ENCODE data around the gene SF1. TPM values are rescaled to one million over a fixed set of nuclear protein-coding genes. Genes with fewer than 3 reads are reported as not detected.

The SF1 gene
- total and polyA plus RNA-seq, 2 of the 8 experiments (the other 6 are each of a cell fraction or from before 2014, with no cell fraction given), result 72.7 to 353 TPM

- no peak overlapping the region for H3K56ac ChIP-seq (replicated peaks; ENCODE audit: insufficient read length, low read depth, low read length)
- H3K27ac ChIP-seq (ENCODE audit: low read depth, low read length), result no peak overlapping the region
- CTCF ChIA-PET (ENCODE audit: partially characterized antibody), result interaction anchor here (4.9 to 23.6 kb wide), 2 partner anchors 8 to 26 kb away, joined by 35 to 376 read pairs; partner anchors contain the start of gene RASGRP2
- no peak overlapping the region for H3K4ac ChIP-seq (replicated peaks; ENCODE audit: insufficient read length, low read depth, low read length)
- H3K23me2 ChIP-seq (ENCODE audit: low read depth, low read length), result peaks cover 1% of the 10 kb centered on the region; the same call in 1 of the 2 replicates
- H2BK120ac ChIP-seq (replicated peaks; ENCODE audit: low read depth, low read length), result no peak overlapping the region
- H3K79me1 ChIP-seq (ENCODE audit: low read depth, low read length), result peaks cover 9% of the 10 kb centered on the region
- H3K4me2 ChIP-seq (ENCODE audit: insufficient read depth in 1 of 2, low read depth in 2 of 2, low read length in 2 of 2), result no peak overlapping the region
- no peak overlapping the region for H2BK5ac ChIP-seq (ENCODE audit: low read depth, low read length)
- H3K14ac ChIP-seq (ENCODE audit: insufficient read length), result no peak overlapping the region
- H3K9ac ChIP-seq (replicated peaks in 1 of 4; ENCODE audit: extremely low read depth in 1 of 4, low read depth in 3 of 4, low read length in 3 of 4), result no peak overlapping the region
- H4K91ac ChIP-seq (replicated peaks; ENCODE audit: insufficient read length, low read length), result no peak overlapping the region
- no peak overlapping the region for H4K8ac ChIP-seq (ENCODE audit: extremely low read depth, insufficient read depth, low read length)
- H4K20me1 ChIP-seq (replicated peaks in 1 of 2; ENCODE audit: control insufficient read depth in 1 of 2, insufficient read depth in 2 of 2, low read length in 2 of 2), result peaks cover 41 to 57% of the 10 kb centered on the region in 2 experiments
- H3K9me3 ChIP-seq (ENCODE audit: insufficient read depth in 2 of 2, low read depth in 1 of 2, low read length in 1 of 2), result no peaks in the 10 kb centered on the region
- H3K4me1 ChIP-seq (replicated peaks in 1 of 4; ENCODE audit: control insufficient read depth in 3 of 4, insufficient read depth in 4 of 4, low read length in 3 of 4), result peaks cover 2 to 9% (median 6%) of the 10 kb centered on the region in 4 experiments; a peak in 5 of 7 replicates
- no peak overlapping the region for H2BK12ac ChIP-seq (ENCODE audit: low read depth, low read length)
- H3K18ac ChIP-seq (ENCODE audit: extremely low read depth, low read length), result no peak overlapping the region
- FAIRE-seq (no peak), DNase-seq (ENCODE audit: low read depth in 1 of 2, low spot score in 2 of 2) (no peak)
- H3K36me3 ChIP-seq (ENCODE audit: control insufficient read depth in 2 of 4, insufficient read depth in 4 of 4, low read length in 3 of 4), result peaks cover 77 to 100% (median 97%) of the 10 kb centered on the region in 4 experiments
- H2BK20ac ChIP-seq (ENCODE audit: low read length), result no peak overlapping the region
- POLR2A ChIA-PET (ENCODE audit: partially characterized antibody), result interaction anchor here (0.6 to 29.2 kb wide), 7 partner anchors 10 to 85 kb away, joined by 3 to 1087 read pairs (median 3); partner anchors contain the start of genes PYGM and RASGRP2
- H3K79me2 ChIP-seq (ENCODE audit: control insufficient read depth in 1 of 2, insufficient read depth in 2 of 2, low read length in 2 of 2), result peaks cover 23 to 74% of the 10 kb centered on the region in 2 experiments
- H3K4me3 ChIP-seq (ENCODE audit: extremely low read depth in 1 of 4, insufficient read depth in 2 of 4, low read depth in 3 of 4, low read length in 4 of 4), result no peak overlapping the region
- H3K27me3 ChIP-seq (replicated peaks in 1 of 4; ENCODE audit: control insufficient read depth in 3 of 4, extremely low read depth in 1 of 4, insufficient read depth in 3 of 4, low read length in 3 of 4), result no peaks in the 10 kb centered on the region; a peak in 1 of 7 replicates
- H2BK15ac ChIP-seq (ENCODE audit: low read length), result no peak overlapping the region
- 92% methylated on average over 2 of the region's 2 CpGs; no CpG with 5 or more reads in 1 of the 2 experiments for WGBS, 2 experiments (ENCODE audit: extremely low coverage in 1 of 2, insufficient coverage in 1 of 2, insufficient read length in 1 of 2, insufficient replicate concordance in 2 of 2, low coverage in 1 of 2, low lambda C conversion rate in 2 of 2, missing lambda C conversion rate in 1 of 2)
- no peak overlapping the region for H4K5ac ChIP-seq (ENCODE audit: insufficient read length, low read depth, low read length)
- no peak overlapping the region for H2AK5ac ChIP-seq (ENCODE audit: low read depth, low read length)
- no peak overlapping the region for H2AFZ ChIP-seq (ENCODE audit: low read length)
- H3K23ac ChIP-seq (ENCODE audit: insufficient read length), result no peak overlapping the region
- TF ChIP-seq SP2 (IDR thresholded peaks at IDR 0.05; ENCODE audit: low read length) (no peak), HDAC2 (IDR thresholded peaks at IDR 0.05; ENCODE audit: borderline replicate concordance in 1 of 2, low read depth in 2 of 2, low read length in 2 of 2) (no peak), TAF7 (optimal IDR thresholded peaks at IDR 0.05; ENCODE audit: borderline replicate concordance, low read depth, low read length) (no peak), POLR2A (IDR thresholded peaks at IDR 0.05; ENCODE audit: control extremely low read depth in 1 of 2, low read depth in 2 of 2, low read length in 2 of 2) (no peak), TAF1 (IDR thresholded peaks at IDR 0.05; ENCODE audit: low read depth, low read length) (no peak), SP1 (IDR thresholded peaks at IDR 0.05; ENCODE audit: low read depth, low read length) (no peak), RFX5 (IDR thresholded peaks at IDR 0.05; ENCODE audit: borderline replicate concordance, low read depth, low read length) (no peak), TEAD4 (IDR thresholded peaks at IDR 0.05; ENCODE audit: low read depth, low read length) (no peak), GTF2F1 (IDR thresholded peaks at IDR 0.05; ENCODE audit: borderline replicate concordance, low read depth, low read length) (no peak), CHD1 (IDR thresholded peaks at IDR 0.05; ENCODE audit: low read depth, low read length) (no peak), EGR1 (IDR thresholded peaks at IDR 0.05; ENCODE audit: borderline replicate concordance, low read depth, low read length) (no peak), KDM5A (IDR thresholded peaks at IDR 0.05; ENCODE audit: low read length) (no peak), USF2 (IDR thresholded peaks at IDR 0.05; ENCODE audit: low read length) (no peak)
Measured at GRCh38 chr11:64771861-64772260, 6.5 kb downstream of the SF1 start.

Data from H1 (cell line).